DOHH2 (cell line): ENCODE results near the gene CAMK2N1.

ENCODE experiments used
- H3F3A ChIP-seq: fragments of 200-600 bp; sonication (generic), shearing (Covaris generic); 2 replicates; pipeline ENCODE4 v1.6.0; 2016; ENCODE audit warnings: antibody characterized with exemption, mild to moderate bottlenecking; ENCODE audit not compliant: control insufficient read depth, insufficient read depth
- H3K27ac ChIP-seq: fragments of 200-600 bp; sonication (generic); 2 replicates; pipeline ENCODE4 v1.5.1; 2014; ENCODE audit warnings: low read depth, mild to moderate bottlenecking, low read length, moderate library complexity
- H3K27me3 ChIP-seq: fragments of 200-600 bp; sonication (generic); 2 replicates; pipeline ENCODE4 v1.6.1; 2014; ENCODE audit warnings: mild to moderate bottlenecking, low read length, mixed read lengths; ENCODE audit not compliant: control insufficient read depth
- H3K36me3 ChIP-seq: fragments of 200-600 bp; sonication (generic); 2 replicates; pipeline ENCODE4 v1.6.1; 2014; ENCODE audit warnings: mild to moderate bottlenecking, low read length, moderate library complexity, mixed read lengths; ENCODE audit not compliant: control insufficient read depth
- H3K4me1 ChIP-seq: fragments of 200-600 bp; sonication (generic); 2 replicates; pipeline ENCODE4 v1.6.1; 2014; ENCODE audit warnings: mild to moderate bottlenecking, low read length, mixed read lengths; ENCODE audit not compliant: control insufficient read depth
- H3K4me2 ChIP-seq: fragments of 200-600 bp; sonication (generic); 2 replicates; pipeline ENCODE4 v1.6.0; 2014; ENCODE audit warnings: mild to moderate bottlenecking, low read length, moderate library complexity
- H3K4me3 ChIP-seq: fragments of 200-600 bp; sonication (generic); 2 replicates; pipeline ENCODE4 v1.5.1; 2014; ENCODE audit warnings: mild to moderate bottlenecking, low read length, mixed read lengths
- H3K79me2 ChIP-seq: fragments of 200-600 bp; sonication (generic); 2 replicates; pipeline ENCODE4 v1.6.1; 2014; ENCODE audit warnings: mild to moderate bottlenecking, low read length, mixed read lengths; ENCODE audit not compliant: control insufficient read depth
- H3K9me2 ChIP-seq: fragments of 200-600 bp; sonication (generic); replicated peaks from 2 replicates; pipeline ENCODE4 v1.6.1; 2014; ENCODE audit warnings: mild to moderate bottlenecking, low read length, mixed read lengths; ENCODE audit not compliant: control insufficient read depth
- H3K9me3 ChIP-seq: fragments of 200-600 bp; sonication (generic); 2 replicates; pipeline ENCODE4 v1.6.1; 2014; ENCODE audit warnings: antibody characterized with exemption, low read length, mixed read lengths; ENCODE audit not compliant: control insufficient read depth, insufficient read depth
- H4K20me1 ChIP-seq: fragments of 200-600 bp; sonication (generic); 2 replicates; pipeline ENCODE4 v1.6.0; 2014; ENCODE audit warnings: low read depth, mild to moderate bottlenecking, antibody characterized with exemption, low read length, moderate library complexity; ENCODE audit not compliant: control insufficient read depth, insufficient read depth
- CTCF ChIP-seq: fragments of 200-600 bp; sonication (generic); IDR thresholded peaks from one replicate; pipeline ENCODE4 v1.5.1; 2014; ENCODE audit warnings: antibody characterized with exemption, mild to moderate bottlenecking, low read depth, low read length; ENCODE audit not compliant: poor library complexity, severe bottlenecking
- EZH2phosphoT487 ChIP-seq: fragments of 200-600 bp; sonication (generic); IDR thresholded peaks from 2 replicates; pipeline ENCODE4 v1.6.1; 2017; ENCODE audit warnings: borderline replicate concordance, mild to moderate bottlenecking, antibody characterized with exemption, low read length, moderate library complexity, mixed read lengths

The CAMK2N1 gene

DNA sequence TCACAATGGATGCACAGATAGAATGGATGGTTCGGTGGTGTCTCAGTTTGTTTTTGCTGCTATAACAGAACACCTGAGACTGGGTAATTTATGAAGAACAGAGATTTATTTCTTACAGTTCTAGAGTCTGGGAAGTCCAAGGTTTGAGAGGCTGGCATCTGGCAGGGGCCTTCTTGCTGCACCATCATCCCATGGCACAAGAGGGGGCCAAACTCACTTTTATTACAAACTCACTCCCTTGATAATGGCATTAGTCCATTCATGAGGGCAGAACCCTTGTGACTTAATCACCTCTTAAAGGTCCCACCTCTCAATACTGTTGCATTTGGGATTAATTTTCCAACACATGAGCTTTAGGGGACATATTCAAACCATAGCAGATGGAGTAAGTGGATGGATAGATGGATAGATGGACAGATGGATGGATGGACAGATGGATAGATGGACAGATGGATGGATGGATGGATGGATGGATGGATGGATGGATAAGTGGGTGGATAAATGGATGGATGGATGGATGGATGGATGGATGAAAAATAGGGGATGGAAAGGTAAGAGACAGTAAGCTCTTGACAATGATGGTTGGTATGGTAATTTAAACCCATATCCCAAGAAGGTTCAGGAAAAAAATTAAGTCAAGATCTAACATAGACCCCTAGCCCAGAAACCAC is 16.5 kb downstream of the CAMK2N1 start:
- H3K4me3 ChIP-seq = no peak overlapping the region
- no peaks in the 10 kb centered on the region for H3K79me2 ChIP-seq
- no peaks in the 10 kb centered on the region for H4K20me1 ChIP-seq
- H3K9me3 ChIP-seq = no peaks in the 10 kb centered on the region
- H3K9me2 ChIP-seq = no peaks in the 10 kb centered on the region
- no peaks in the 10 kb centered on the region for H3K36me3 ChIP-seq
- no peak overlapping the region for H3K4me2 ChIP-seq
- H3K27me3 ChIP-seq = peaks cover 3% of the 10 kb centered on the region; the same call in 1 of the 2 replicates
- no peaks in the 10 kb centered on the region for H3F3A ChIP-seq
- no peak for TF ChIP-seq CTCF
- no peak for TF ChIP-seq EZH2phosphoT487
- H3K27ac ChIP-seq = no peak overlapping the region
- H3K4me1 ChIP-seq = no peaks in the 10 kb centered on the region

DNA sequence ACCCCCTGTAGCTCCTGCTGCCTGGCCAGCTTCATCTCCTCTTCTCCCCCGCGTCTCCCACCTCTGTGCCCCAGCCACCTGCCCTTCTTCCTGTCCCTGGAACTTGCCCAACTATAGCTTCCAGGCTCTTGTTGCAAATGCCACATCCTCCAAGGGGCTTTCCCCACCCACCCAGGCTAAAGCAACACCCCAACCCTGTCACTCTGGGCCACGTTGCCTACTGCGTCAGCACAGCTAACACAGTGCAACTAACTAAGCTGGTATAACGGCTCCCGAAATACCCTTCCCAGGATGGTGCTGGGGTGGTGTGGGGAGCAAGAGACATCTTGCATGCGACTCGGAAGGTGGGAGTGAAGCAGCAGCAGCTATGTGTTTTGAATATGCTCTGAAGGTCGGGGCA is 19.7 kb downstream of the CAMK2N1 start:
- H3K27me3 ChIP-seq = peaks cover 3% of the 10 kb centered on the region; the same call in 1 of the 2 replicates
- no peaks in the 10 kb centered on the region for H3K79me2 ChIP-seq
- no peaks in the 10 kb centered on the region for H3K9me3 ChIP-seq
- H3K36me3 ChIP-seq = no peaks in the 10 kb centered on the region
- no peaks in the 10 kb centered on the region for H3K4me1 ChIP-seq
- no peaks in the 10 kb centered on the region for H3F3A ChIP-seq
- H3K4me2 ChIP-seq = no peak overlapping the region
- no peak overlapping the region for H3K27ac ChIP-seq
- H3K9me2 ChIP-seq = no peaks in the 10 kb centered on the region
- H4K20me1 ChIP-seq = no peaks in the 10 kb centered on the region
- no peak overlapping the region for H3K4me3 ChIP-seq
- TF ChIP-seq EZH2phosphoT487 (no peak), CTCF (no peak)

- Histone ChIP-seq H3K4me1 (no peaks in the 10 kb centered on the region), H3K4me2 (no peak overlapping the region), H4K20me1 (no peaks in the 10 kb centered on the region), H3F3A (no peaks in the 10 kb centered on the region), H3K9me3 (no peaks in the 10 kb centered on the region), H3K27me3 (peaks cover 3% of the 10 kb centered on the region; the same call in 1 of the 2 replicates), H3K4me3 (no peak overlapping the region), H3K79me2 (no peaks in the 10 kb centered on the region), H3K36me3 (no peaks in the 10 kb centered on the region), H3K27ac (no peak overlapping the region), H3K9me2 (no peaks in the 10 kb centered on the region)
- TF ChIP-seq EZH2phosphoT487 = no peak
Measured at GRCh38 chr1:20465187-20465586, 20.8 kb downstream of the CAMK2N1 start.

DNA sequence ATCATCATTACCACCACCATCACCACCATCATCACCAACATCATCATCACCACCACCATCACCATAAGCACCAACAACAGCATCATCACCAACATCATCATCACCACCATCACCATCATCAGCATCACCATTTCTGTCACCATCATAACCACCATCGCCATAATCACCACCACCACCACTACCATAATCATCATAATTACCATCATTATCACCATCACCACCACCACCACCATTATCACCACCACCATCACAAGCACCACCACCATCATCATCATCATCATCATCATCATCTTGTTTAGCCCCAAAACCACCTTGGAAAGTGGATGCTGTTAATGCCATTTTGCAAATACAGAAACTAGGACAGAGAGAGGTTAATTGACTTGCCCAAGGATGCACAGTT is 22.5 kb downstream of the CAMK2N1 start:
- H4K20me1 ChIP-seq = no peaks in the 10 kb centered on the region
- no peaks in the 10 kb centered on the region for H3K36me3 ChIP-seq
- H3K9me2 ChIP-seq = no peaks in the 10 kb centered on the region
- no peaks in the 10 kb centered on the region for H3K4me1 ChIP-seq
- H3K4me2 ChIP-seq = no peak overlapping the region
- H3F3A ChIP-seq = no peaks in the 10 kb centered on the region
- H3K27ac ChIP-seq = no peak overlapping the region
- H3K27me3 ChIP-seq = peaks cover 3% of the 10 kb centered on the region; the same call in 1 of the 2 replicates
- no peak for TF ChIP-seq EZH2phosphoT487
- H3K79me2 ChIP-seq = no peaks in the 10 kb centered on the region
- H3K4me3 ChIP-seq = no peak overlapping the region
- no peaks in the 10 kb centered on the region for H3K9me3 ChIP-seq
